ENCODE data around the gene TENT4A. TPM values are rescaled to one million over a fixed set of nuclear protein-coding genes. Genes with fewer than 3 reads are reported as not detected.

The TENT4A gene
- total RNA-seq, 2 donors from 2014 or later, result 12.9 to 40.4 TPM

GRCh38 chr5:6747103-6747502, 33.9 kb downstream of the TENT4A start:
- intact Hi-C loops (cut with DNase I), result loop anchor here (10.0 kb wide), 2 partner anchors 372 to 1252 kb away; partner anchors contain the start of gene MED10
- 71% methylated on average over 9 of the region's 9 CpGs for WGBS
- DNase-seq (ENCODE audit: low spot score), result no peak
- Histone ChIP-seq H3K27ac (no peak overlapping the region), H3K4me3 (no peak overlapping the region), H3K4me1 (replicated peaks) (no peaks in the 10 kb centered on the region), H3K9me3 (no peaks in the 10 kb centered on the region), H3K36me3 (peaks cover 0 to 5% of the 10 kb centered on the region in 2 donors), H3K27me3 (replicated peaks; ENCODE audit: insufficient read depth) (no peaks in the 10 kb centered on the region)
- TF ChIP-seq POLR2AphosphoS5 (IDR thresholded peaks at IDR 0.05) (no peak), CTCF (IDR thresholded peaks at IDR 0.05) (no peak), POLR2A (IDR thresholded peaks at IDR 0.05) (no peak)

- no peaks in the 10 kb centered on the region for H3K9me3 ChIP-seq
- H3K27ac ChIP-seq, result no peak overlapping the region
- 88% methylated on average over 11 of the region's 11 CpGs for WGBS
- peaks cover 0 to 5% of the 10 kb centered on the region in 2 donors for H3K36me3 ChIP-seq
- no peak overlapping the region for H3K4me3 ChIP-seq
- intact Hi-C loops (cut with DNase I), result loop anchor here (10.0 kb wide), 2 partner anchors 373 to 1253 kb away; partner anchors contain the start of gene MED10
- no peaks in the 10 kb centered on the region for H3K4me1 ChIP-seq (replicated peaks)
- no peaks in the 10 kb centered on the region for H3K27me3 ChIP-seq (replicated peaks; ENCODE audit: insufficient read depth)
- TF ChIP-seq POLR2A (IDR thresholded peaks at IDR 0.05) (no peak), CTCF (IDR thresholded peaks at IDR 0.05) (no peak), POLR2AphosphoS5 (IDR thresholded peaks at IDR 0.05) (no peak)
- DNase-seq (ENCODE audit: low spot score), result no peak
Observed at GRCh38 chr5:6748142-6748541, 34.9 kb downstream of the TENT4A start.

GRCh38 chr5:6749026-6749716, 35.9 kb downstream of the TENT4A start:
- H3K4me3 ChIP-seq, result no peak overlapping the region
- H3K27ac ChIP-seq, result no peak overlapping the region
- 92% methylated on average over 22 of the region's 22 CpGs for WGBS
- intact Hi-C loops (cut with DNase I), result loop anchor here (10.0 kb wide), 2 partner anchors 374 to 1254 kb away; partner anchors contain the start of gene MED10
- DNase-seq (ENCODE audit: low spot score), result no peak
- no peaks in the 10 kb centered on the region for H3K27me3 ChIP-seq (replicated peaks; ENCODE audit: insufficient read depth)
- peaks cover 0 to 5% of the 10 kb centered on the region in 2 donors for H3K36me3 ChIP-seq
- no peak for TF ChIP-seq POLR2A (IDR thresholded peaks at IDR 0.05)
- TF ChIP-seq POLR2AphosphoS5 (IDR thresholded peaks at IDR 0.05), result no peak
- no peak for TF ChIP-seq CTCF (IDR thresholded peaks at IDR 0.05)
- H3K9me3 ChIP-seq, result no peaks in the 10 kb centered on the region
- no peaks in the 10 kb centered on the region for H3K4me1 ChIP-seq (replicated peaks)

GRCh38 chr5:6750142-6750840, 37.1 kb downstream of the TENT4A start:
- Histone ChIP-seq H3K36me3 (peaks cover 0 to 15% of the 10 kb centered on the region in 2 donors), H3K27ac (no peak overlapping the region), H3K4me1 (replicated peaks) (no peaks in the 10 kb centered on the region), H3K9me3 (no peaks in the 10 kb centered on the region), H3K27me3 (replicated peaks; ENCODE audit: insufficient read depth) (no peaks in the 10 kb centered on the region), H3K4me3 (no peak overlapping the region)
- TF ChIP-seq POLR2A (IDR thresholded peaks at IDR 0.05) (no peak), CTCF (IDR thresholded peaks at IDR 0.05) (no peak), POLR2AphosphoS5 (IDR thresholded peaks at IDR 0.05) (no peak)
- DNase-seq (ENCODE audit: low spot score), result no peak
- WGBS, result 92% methylated on average over 23 of the region's 23 CpGs
- intact Hi-C loops (cut with DNase I), result no loop called here
